T-helper 2 cell treated with Interferon-gamma antibody and Interleukin-4, amounts not matched to agents 5 μg/mL and 100 μg/mL, for 36 hours (primary cell): ENCODE results near the gene GNAT2.

Experiments used
- DNase-seq: peaks from one replicate; pipeline ENCODE4 v3.0.0; 2021; ENCODE audit warnings: low spot score
- H3K27ac Mint-ChIP-seq: one replicate; pipeline ENCODE4 v1.8.0; 2021; ENCODE audit warnings: mild to moderate bottlenecking, mixed read lengths
- H3K27me3 Mint-ChIP-seq: one replicate; pipeline ENCODE4 v1.8.0; 2021; ENCODE audit warnings: low read depth, mixed read lengths
- H3K36me3 Mint-ChIP-seq: one replicate; pipeline ENCODE4 v1.8.0; 2021; ENCODE audit warnings: low read depth, mixed read lengths
- H3K4me1 Mint-ChIP-seq: one replicate; pipeline ENCODE4 v1.8.0; 2021; ENCODE audit warnings: low read depth, mixed read lengths
- H3K4me3 Mint-ChIP-seq: one replicate; pipeline ENCODE4 v1.8.0; 2022; ENCODE audit warnings: mild to moderate bottlenecking, moderate library complexity, mixed read lengths
- H3K9me3 Mint-ChIP-seq: one replicate; pipeline ENCODE4 v1.8.0; 2021; ENCODE audit warnings: mixed read lengths

GNAT2 gene

DNA sequence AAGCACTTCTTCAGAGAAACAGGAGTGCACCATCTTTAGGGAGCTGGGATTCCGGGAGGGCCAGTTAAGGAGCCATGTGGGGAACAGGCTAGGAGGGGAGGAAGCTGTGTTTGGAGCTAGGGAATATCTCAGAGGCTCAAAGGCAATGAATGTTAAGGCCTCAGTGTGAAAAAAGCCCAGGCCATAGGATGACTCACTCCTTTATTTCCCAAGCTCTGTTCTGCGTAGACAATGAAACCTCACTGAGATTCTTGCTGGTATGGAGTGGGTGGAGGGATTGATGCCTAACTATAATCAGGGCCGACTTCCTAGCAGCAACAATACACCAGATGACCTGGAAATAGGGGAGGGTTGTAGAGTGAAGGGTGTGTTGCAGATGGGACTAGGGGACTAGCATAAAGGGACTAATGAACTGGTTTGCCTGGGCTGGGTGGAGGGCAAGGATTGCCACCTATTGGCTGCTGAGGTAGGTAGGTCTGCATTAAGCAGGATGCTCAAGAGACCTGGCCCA lies 2.1 kb downstream of the GNAT2 start:
- DNase-seq: peak; percentile 46
- H3K4me3 Mint-ChIP-seq: no peak overlapping the region
- H3K9me3 Mint-ChIP-seq: no peaks in the 10 kb centered on the region
- no peak overlapping the region for H3K27ac Mint-ChIP-seq
- peaks cover 3% of the 10 kb centered on the region for H3K36me3 Mint-ChIP-seq
- H3K4me1 Mint-ChIP-seq: peaks cover 35% of the 10 kb centered on the region
- H3K27me3 Mint-ChIP-seq: no peaks in the 10 kb centered on the region

DNA sequence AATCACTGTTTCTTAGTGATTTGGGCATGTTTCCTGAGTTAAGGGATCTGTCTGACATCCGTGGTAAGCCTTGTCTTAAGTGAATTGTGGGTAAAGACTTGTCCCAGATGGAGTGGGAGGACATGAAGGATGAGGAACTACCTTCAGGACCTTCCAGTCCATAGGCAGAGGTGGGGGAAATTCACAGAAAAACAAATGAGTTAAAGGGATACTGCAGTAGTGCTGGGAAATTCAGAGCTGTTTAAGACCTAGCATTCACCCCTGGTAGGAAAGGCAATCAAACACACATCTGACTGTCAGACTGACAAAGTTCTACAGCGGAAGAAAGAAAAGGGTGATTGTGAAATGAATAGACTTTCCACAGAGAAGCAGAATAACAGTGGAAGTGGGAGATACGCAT lies 3.0 kb downstream of the GNAT2 start:
- peaks cover 2% of the 10 kb centered on the region for H3K27me3 Mint-ChIP-seq
- peaks cover 28% of the 10 kb centered on the region for H3K4me1 Mint-ChIP-seq
- no peak for DNase-seq
- no peak overlapping the region for H3K4me3 Mint-ChIP-seq
- H3K9me3 Mint-ChIP-seq: no peaks in the 10 kb centered on the region
- H3K36me3 Mint-ChIP-seq: no peaks in the 10 kb centered on the region
- peak overlapping the region; percentile 22 for H3K27ac Mint-ChIP-seq

DNA sequence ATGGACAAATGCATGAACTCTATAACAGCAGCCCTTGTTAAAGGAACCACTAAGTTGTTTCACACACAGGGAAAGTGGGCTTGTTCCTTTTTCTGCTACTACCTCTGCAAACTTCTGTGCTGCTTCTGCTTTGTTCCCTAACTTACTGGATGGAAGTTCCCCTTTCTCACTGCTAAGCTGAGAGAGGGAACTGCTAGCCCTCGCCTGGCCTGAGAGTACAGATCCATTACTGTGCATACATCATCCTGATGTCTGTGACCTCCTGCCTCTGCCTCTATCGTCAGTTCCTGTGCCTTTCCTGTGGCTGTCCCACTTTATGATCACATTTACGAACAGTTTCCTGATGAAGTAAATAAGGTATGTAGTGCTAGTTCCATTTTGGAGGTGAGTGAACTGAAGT lies 3.5 kb downstream of the GNAT2 start:
- Mint-ChIP-seq H3K36me3 (no peaks in the 10 kb centered on the region), H3K27ac (no peak overlapping the region), H3K27me3 (peaks cover 2% of the 10 kb centered on the region), H3K4me3 (no peak overlapping the region), H3K9me3 (no peaks in the 10 kb centered on the region), H3K4me1 (peaks cover 26% of the 10 kb centered on the region)
- no peak for DNase-seq

DNA sequence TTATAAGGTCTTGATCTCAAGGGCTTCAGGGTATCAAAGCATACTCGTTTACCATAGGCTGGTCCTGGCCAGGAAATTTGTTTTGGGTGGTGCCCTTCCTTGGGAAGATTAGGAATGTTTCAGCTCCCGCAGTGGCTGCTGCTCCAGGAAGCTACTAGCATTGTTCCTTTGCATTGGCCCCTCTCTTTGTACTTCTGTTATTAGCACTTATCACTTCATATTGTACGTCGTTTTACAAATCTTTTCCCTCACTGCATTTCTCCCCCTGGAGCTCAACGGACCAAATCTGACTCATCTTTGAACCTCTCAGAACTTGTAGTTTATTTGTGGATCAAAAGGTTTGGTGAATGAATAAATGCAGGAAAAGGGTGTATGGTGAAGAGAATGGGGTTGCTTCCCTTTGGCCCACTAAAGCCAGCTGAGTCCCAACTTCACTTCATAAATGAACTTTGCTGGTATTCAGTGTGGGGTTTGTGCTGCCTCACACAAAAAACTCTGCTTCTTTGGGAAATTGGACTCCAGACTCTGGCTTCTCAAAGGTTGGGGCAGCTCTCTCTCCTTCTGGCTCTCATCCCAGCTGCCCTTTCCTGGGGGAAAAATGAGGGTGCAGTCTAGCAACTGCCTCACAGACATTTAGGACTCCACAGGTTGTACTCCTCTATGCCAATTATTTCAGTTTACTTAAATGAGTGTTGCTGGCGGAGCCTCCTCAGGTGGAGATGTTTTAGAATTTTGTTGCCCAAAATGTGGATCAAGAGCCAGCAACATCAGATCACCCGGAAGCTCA lies 5.9 kb downstream of the GNAT2 start:
- Mint-ChIP-seq H3K9me3 (no peaks in the 10 kb centered on the region), H3K4me1 (peaks cover 15% of the 10 kb centered on the region), H3K27me3 (peaks cover 2% of the 10 kb centered on the region), H3K36me3 (no peaks in the 10 kb centered on the region), H3K4me3 (no peak overlapping the region), H3K27ac (no peak overlapping the region)
- no peak for DNase-seq

DNA sequence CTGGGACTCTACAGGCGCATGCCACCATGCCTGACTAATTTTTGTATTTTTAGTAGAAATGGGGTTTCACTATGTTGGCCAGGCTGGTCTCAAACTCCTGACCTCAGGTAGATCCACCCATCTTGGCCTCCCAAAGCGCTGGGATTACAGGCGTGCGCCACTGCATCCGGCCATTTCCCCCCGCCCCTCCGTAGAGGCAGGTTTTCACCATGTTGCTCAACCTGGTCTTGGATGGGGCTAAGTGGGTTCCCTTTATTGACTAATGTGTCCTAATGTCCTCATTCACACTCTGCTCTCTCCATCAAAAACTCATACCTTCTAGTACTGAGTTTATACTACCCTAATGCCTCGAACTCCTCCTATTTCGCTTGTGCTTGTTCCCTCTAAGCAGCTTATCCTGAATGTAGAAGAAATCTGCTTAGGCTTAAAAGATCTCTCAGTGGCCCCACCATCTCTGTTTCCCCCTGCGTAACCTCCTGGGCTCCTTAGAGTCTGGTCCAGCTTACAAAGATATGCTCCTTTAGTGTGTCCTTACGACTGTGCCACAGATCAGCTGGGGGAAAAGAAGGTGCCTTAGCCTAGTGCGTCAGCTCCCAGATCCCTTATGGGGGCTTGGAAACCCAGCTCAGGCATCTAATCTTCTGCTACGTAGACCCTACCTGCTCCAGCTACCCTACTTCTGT lies 8.0 kb downstream of the GNAT2 start:
- Mint-ChIP-seq H3K9me3 (no peaks in the 10 kb centered on the region), H3K36me3 (no peaks in the 10 kb centered on the region), H3K27me3 (peaks cover 2% of the 10 kb centered on the region), H3K27ac (no peak overlapping the region), H3K4me1 (peaks cover 6% of the 10 kb centered on the region), H3K4me3 (no peak overlapping the region)
- DNase-seq: no peak

DNA sequence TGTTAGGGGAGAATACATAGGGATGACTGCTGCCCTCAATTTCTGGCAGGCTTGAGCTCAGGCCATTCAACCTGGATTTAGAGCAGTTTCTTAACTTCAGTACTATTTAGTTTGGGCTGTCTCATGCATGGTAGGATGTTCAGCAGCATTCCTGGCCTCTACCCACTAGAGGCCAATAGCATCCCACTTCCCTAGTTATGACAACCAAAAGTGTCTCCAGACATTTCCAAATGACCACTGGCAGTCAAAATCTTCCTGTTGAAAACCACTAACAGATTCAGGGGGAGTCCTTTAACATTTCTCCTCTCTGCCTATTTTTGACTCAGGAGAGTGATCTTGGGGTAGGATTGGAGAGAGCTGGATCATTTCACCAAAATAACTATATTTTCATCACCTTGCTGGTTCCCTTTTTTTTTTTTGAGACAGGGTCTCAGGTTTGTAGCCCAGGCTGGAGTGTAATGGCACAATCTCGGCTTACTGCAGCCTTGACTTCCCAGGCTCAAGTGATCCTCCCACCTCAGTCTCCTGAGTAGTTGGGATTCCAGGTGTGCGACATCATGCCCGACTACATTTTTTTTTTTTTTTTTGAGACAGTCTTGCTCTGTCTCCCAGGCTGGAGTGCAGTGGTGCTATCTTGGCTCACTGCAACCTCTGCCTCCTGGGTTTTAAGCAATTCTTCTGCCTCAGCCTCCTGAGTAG lies 8.7 kb downstream of the GNAT2 start:
- Mint-ChIP-seq H3K4me1 (peaks cover under 1% of the 10 kb centered on the region), H3K9me3 (no peaks in the 10 kb centered on the region), H3K36me3 (no peaks in the 10 kb centered on the region), H3K27me3 (peaks cover 2% of the 10 kb centered on the region), H3K4me3 (no peak overlapping the region), H3K27ac (no peak overlapping the region)
- DNase-seq: no peak

DNA sequence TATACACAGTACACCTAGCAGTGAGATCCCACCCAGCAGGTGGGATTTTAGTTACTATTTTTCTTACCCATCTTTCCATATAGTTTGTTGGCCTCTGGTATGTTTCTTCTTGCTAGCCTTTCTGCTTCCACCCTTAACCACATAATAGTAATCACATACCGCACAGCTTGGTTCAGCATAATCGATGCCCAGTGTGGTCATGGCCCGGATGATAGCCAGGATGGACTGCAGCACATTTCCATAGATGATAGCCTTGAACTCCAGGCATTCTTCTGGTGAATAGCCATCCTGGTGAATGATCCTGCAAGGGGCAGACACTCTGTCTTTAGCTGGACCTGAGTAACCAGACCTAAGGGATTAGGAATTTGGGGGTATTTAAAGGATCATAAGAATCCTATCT lies 9.5 kb downstream of the GNAT2 start:
- Mint-ChIP-seq H3K4me3 (no peak overlapping the region), H3K36me3 (no peaks in the 10 kb centered on the region), H3K27me3 (peaks cover 2% of the 10 kb centered on the region), H3K27ac (no peak overlapping the region), H3K9me3 (no peaks in the 10 kb centered on the region), H3K4me1 (no peaks in the 10 kb centered on the region)
- DNase-seq: no peak

DNA sequence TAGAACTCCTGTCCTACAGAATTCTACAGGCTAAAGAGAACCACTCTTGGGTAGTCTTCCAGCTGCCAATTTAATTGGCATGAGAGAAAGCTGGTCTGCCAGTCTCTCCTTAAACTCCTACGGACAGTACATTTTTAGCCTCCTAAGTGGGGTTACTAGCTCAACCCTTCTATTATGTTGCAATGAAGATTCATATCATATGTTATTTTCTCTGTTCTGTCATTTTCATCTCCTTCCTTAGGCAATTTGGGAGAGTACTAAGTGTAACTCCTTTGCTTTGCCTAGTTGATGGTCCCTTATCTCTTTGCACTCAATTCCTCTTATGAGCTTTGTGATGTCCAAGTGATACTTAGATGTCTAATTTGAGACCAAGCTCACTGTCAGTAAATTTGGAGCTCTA lies 14.0 kb downstream of the GNAT2 start:
- DNase-seq: no peak
- no peaks in the 10 kb centered on the region for H3K9me3 Mint-ChIP-seq
- H3K27me3 Mint-ChIP-seq: no peaks in the 10 kb centered on the region
- peaks cover 4% of the 10 kb centered on the region for H3K4me1 Mint-ChIP-seq
- H3K27ac Mint-ChIP-seq: no peak overlapping the region
- H3K36me3 Mint-ChIP-seq: peaks cover 2% of the 10 kb centered on the region
- no peak overlapping the region for H3K4me3 Mint-ChIP-seq

DNA sequence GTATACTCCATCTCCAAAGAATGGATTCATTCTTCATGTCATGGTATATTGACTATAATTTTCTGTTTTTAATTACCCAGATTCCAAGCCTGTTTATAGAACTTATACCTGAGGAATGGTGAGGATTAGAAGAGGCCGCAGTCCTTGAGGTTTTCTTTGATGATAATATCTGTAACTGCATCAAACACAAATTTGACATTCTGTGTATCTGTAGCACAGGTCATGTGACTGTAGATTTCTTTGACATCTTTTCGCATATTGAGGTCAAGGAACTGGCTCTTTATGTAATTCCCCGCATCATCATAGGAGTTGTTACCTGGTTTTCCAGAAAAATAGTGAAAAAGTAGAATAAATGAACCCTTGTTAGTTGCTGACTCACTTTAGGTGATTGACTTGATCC lies 16.2 kb downstream of the GNAT2 start:
- no peaks in the 10 kb centered on the region for H3K9me3 Mint-ChIP-seq
- no peaks in the 10 kb centered on the region for H3K27me3 Mint-ChIP-seq
- H3K4me3 Mint-ChIP-seq: no peak overlapping the region
- DNase-seq: no peak
- H3K27ac Mint-ChIP-seq: no peak overlapping the region
- H3K36me3 Mint-ChIP-seq: peaks cover 10% of the 10 kb centered on the region
- peaks cover 6% of the 10 kb centered on the region for H3K4me1 Mint-ChIP-seq

DNA sequence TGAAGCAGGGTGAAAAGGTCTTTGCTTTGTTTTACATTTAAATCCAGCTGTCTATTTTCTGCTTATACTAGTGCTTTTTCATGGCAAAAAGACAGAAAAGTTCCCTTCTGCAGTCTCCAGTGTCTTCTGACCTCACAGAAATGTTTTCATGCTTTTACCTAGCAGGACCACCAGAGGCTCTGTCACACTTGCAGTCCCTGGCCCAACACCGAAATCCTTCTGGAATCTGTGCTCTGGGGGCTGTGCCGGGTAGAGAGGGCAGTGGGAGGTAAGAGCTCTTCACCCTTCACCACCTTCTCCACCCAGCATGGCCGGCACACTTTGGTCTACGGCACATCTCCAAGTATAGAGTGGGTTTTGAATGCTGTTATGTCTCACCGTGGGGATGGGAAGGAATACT lies 20.8 kb downstream of the GNAT2 start:
- H3K27ac Mint-ChIP-seq: no peak overlapping the region
- H3K36me3 Mint-ChIP-seq: peaks cover 20% of the 10 kb centered on the region

DNA sequence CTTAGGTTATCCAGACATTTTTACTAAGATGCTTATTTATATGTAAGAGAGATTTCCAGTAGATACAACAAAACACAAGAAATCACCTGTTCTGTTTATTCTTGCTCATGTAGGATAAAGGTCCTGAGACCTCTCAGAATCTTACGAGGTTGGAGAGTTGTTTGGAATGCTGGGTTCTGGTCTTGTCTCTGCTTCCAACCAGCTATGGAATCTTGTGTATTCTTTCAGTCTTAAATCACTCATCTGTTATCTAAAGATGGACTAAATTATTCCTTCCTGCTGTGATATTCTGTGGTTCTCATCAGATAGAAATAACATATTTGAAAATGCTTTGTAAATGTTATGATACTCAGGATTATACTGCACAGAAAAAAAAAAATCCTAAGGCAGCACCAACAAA lies 21.3 kb downstream of the GNAT2 start:
- Mint-ChIP-seq H3K27me3 (no peaks in the 10 kb centered on the region), H3K4me1 (peaks cover 2% of the 10 kb centered on the region), H3K9me3 (no peaks in the 10 kb centered on the region), H3K27ac (no peak overlapping the region), H3K4me3 (no peak overlapping the region), H3K36me3 (peaks cover 20% of the 10 kb centered on the region)
- no peak for DNase-seq

More for the DNA sequence above, 20.8 kb downstream of the GNAT2 start:
- peaks cover 6% of the 10 kb centered on the region for H3K4me1 Mint-ChIP-seq
- H3K27me3 Mint-ChIP-seq: no peaks in the 10 kb centered on the region
- no peaks in the 10 kb centered on the region for H3K9me3 Mint-ChIP-seq
- H3K4me3 Mint-ChIP-seq: no peak overlapping the region
- no peak for DNase-seq

DNA sequence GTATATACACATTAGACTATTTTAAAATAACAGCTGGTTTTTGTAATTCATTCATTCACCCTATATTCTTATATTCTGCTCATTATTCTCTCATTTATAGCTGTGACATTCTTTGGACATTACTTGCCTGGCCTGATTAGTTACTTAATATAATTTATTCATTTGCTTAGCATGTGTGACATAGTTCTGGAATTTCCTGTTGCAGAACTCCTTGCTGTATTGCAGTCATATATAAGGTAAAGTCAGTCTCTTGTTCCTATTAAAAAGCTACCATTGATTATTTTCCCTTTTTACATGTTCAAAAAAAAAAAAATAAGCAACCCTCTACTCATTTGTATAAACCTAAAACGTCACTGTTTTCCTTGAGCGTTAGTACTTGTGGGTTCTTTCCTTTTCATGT lies 23.9 kb downstream of the GNAT2 start:
- Mint-ChIP-seq H3K27me3 (no peaks in the 10 kb centered on the region), H3K36me3 (peaks cover 33% of the 10 kb centered on the region), H3K4me3 (no peak overlapping the region), H3K4me1 (peaks cover 2% of the 10 kb centered on the region), H3K27ac (no peak overlapping the region), H3K9me3 (no peaks in the 10 kb centered on the region)
- no peak for DNase-seq

DNA sequence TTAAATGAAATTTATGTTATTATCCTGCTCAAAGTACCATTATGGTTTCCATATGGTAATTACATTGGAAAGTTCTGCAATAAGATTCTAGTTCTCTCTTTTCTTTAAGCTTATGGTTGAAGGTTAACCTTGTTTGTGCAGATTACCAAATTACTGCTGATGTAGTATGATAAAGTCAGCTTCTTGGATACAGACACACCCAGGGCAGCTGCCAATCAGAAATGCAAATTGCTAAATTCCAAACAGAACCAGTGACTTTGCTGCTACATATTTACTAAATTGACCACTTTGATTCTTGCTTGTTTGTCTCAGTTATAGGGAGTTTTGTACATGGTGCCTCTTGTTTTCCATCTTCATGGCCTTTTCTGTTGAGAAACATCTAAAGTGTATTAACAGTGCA lies 26.5 kb downstream of the GNAT2 start:
- no peak overlapping the region for H3K4me3 Mint-ChIP-seq
- no peak for DNase-seq
- no peaks in the 10 kb centered on the region for H3K27me3 Mint-ChIP-seq
- H3K36me3 Mint-ChIP-seq: peaks cover 36% of the 10 kb centered on the region
- no peak overlapping the region for H3K27ac Mint-ChIP-seq
- no peaks in the 10 kb centered on the region for H3K9me3 Mint-ChIP-seq
- H3K4me1 Mint-ChIP-seq: no peaks in the 10 kb centered on the region

DNA sequence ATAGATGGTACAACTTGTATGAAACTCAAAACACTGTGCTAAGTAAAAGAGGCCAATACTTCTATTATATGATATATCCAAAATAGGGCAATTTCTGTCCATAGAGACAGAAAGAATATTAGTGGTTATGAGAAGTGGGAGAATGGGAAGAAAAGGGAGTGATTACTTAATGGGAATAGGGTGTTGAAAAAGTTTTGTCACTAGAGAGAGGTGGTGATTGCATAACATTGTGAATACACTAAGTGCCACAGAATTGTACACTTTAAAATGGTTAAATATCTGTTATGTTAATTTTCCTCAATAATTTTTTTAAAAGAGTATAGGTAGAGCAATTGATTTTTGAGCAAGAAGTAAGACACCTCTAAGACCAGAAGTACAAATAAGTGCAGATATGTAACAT lies 29.7 kb downstream of the GNAT2 start:
- no peaks in the 10 kb centered on the region for H3K27me3 Mint-ChIP-seq
- H3K36me3 Mint-ChIP-seq: peaks cover 49% of the 10 kb centered on the region
- no peak for DNase-seq
- H3K4me3 Mint-ChIP-seq: no peak overlapping the region
- no peak overlapping the region for H3K27ac Mint-ChIP-seq
- no peaks in the 10 kb centered on the region for H3K9me3 Mint-ChIP-seq
- no peaks in the 10 kb centered on the region for H3K4me1 Mint-ChIP-seq
